ENCODE results near the gene OR1K1. TPM values are rescaled to one million over a fixed set of nuclear protein-coding genes. Genes with fewer than 3 reads are reported as not detected.

Gene OR1K1
- total and polyA plus RNA-seq, 10 of the 15 experiments (the other 5 are each of a cell fraction or from before 2014, with no cell fraction given), result not detected

DNA sequence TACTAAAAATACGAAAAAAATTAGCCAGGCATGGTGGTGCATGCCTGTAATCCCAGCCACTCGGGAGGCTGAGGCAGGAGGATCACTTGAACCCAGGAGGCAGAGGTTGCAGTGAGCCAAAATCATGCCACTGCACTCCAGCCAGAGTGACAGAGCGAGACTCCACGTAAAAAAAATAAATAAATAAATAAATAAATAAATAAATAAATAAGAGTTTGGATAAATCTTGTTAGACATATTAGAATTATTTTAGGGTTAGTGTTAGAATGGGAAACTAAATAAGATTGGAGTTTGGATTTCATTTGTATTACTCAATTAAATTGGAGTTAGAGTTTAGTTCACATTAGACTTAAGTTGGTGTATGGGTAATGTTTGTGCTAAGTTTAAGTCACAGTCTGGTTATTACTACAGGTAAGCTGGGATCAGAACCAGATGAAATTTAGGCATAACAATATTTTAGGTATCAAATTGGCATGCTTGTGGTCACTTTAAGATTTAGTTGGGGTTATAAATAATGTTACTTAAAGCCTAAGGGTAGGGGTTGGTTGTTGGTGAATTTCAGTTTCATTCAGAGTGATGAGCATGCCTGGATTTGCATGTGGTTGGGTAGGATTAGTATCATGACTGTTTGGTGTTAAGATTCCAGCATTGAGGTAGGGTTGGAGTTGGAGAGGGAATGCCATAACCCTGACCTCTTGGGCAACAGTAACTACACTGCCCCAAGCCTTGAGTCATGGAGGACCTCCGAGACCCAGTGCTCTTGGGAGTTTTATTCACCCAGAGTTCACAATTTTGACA, 7.9 kb upstream of the OR1K1 start:
- CTCF ChIA-PET, result no interaction called here
- ATAC-seq (no peak), DNase-seq (ENCODE audit: low read depth, low spot score) (no peak), FAIRE-seq (no peak)
- POLR2A ChIA-PET, result no interaction called here
- Histone ChIP-seq H3K9ac (ENCODE audit: control insufficient read depth, insufficient read depth, low read length) (no peak overlapping the region), H3K4me1 (ENCODE audit: control insufficient read depth, insufficient read depth, low read length) (no peaks in the 10 kb centered on the region; the same call in 1 of the 2 replicates), H3K27ac (ENCODE audit: control insufficient read depth, insufficient read depth) (no peak overlapping the region), H2AFZ (ENCODE audit: control insufficient read depth, low read depth, low read length) (no peak overlapping the region), H3K27me3 (replicated peaks in 1 of 2; ENCODE audit: control insufficient read depth in 2 of 2, insufficient read depth in 2 of 2, low read length in 1 of 2) (peaks cover 0 to 1% of the 10 kb centered on the region in 2 experiments; a peak in 1 of 4 replicates), H3K79me2 (ENCODE audit: control insufficient read depth, insufficient read depth, low read length) (no peaks in the 10 kb centered on the region), H3K36me3 (ENCODE audit: control insufficient read depth in 2 of 2, insufficient read depth in 2 of 2, low read length in 1 of 2) (no peaks in the 10 kb centered on the region), H3K4me3 (no peak overlapping the region), H4K20me1 (ENCODE audit: control insufficient read depth, insufficient read depth) (no peaks in the 10 kb centered on the region), H3K4me2 (ENCODE audit: control insufficient read depth, insufficient read depth) (no peak overlapping the region), H3K9me3 (replicated peaks; ENCODE audit: control insufficient read depth, insufficient read depth, low read length) (no peaks in the 10 kb centered on the region)
- SMC1A ChIA-PET (ENCODE audit: uncharacterized antibody, unreplicated experiment), result no interaction called here
- BruUV-seq (replicated peaks), result no TSS peak
- RAD21 ChIA-PET (ENCODE audit: unreplicated experiment), result no interaction called here
- intact Hi-C loops (cut with micrococcal nuclease; ENCODE audit: unreplicated experiment), result no loop called here
- in situ Hi-C loops (cut with MboI), result no loop called here
- 41% methylated on average over 5 of the region's 5 CpGs for WGBS (ENCODE audit: insufficient coverage, insufficient replicate concordance, low lambda C conversion rate, missing lambda C conversion rate)
- TF ChIP-seq TARDBP (IDR thresholded peaks at IDR 0.05; ENCODE audit: borderline replicate concordance), result no peak
- TF ChIP-seq PAX5 (IDR thresholded peaks at IDR 0.05; ENCODE audit: borderline replicate concordance, low read depth, low read length), result no peak
- TF ChIP-seq SREBF1 (IDR thresholded peaks at IDR 0.05; ENCODE audit: low read length), result no peak
- no peak for TF ChIP-seq MLLT1 (IDR thresholded peaks at IDR 0.05)
- TF ChIP-seq IKZF2 (IDR thresholded peaks at IDR 0.05), result peak in 1 of 2 experiments; percentile 23; a peak in 1 of 4 replicates
- no peak for TF ChIP-seq NFIC (IDR thresholded peaks at IDR 0.05; ENCODE audit: low read depth, low read length)
- TF ChIP-seq POU2F2 (IDR thresholded peaks at IDR 0.05; ENCODE audit: borderline replicate concordance, low read depth, low read length), result 0 out of 3 replicates have a peak, but pooled peaks have one; percentile 31

Data from GM12878 (cell line).